Measurements from ENCODE around the gene CHCT1.

CHCT1 gene

DNA sequence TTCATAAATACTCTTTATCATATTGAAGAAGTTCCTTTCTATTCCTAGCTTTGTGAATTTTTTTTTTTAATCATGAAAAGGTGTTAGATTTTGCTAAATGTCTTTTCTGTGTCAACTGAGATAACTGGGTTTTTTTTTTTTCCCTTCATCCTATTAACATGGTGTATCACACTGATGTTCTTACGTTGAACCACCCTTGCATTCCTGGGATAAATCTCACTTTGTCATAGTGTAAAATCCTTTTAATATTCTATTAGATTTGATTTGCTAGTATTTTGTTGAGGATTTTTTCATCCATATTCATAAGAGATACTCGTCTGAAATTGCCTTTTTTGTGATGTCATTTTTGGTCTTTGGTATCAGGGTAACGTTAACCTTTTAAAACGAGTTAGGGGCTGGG lies 49.2 kb downstream of the CHCT1 start:
- TF ChIP-seq CTCF (IDR thresholded peaks at IDR 0.05; ENCODE audit: control extremely low read depth, extremely low read depth, low read depth, missing control alignments), result no peak
- ChIA-PET CTCF (no interaction called here), POLR2A (no interaction called here)
- no peak for DNase-seq (ENCODE audit: extremely low spot score)

- ChIA-PET CTCF (no interaction called here), POLR2A (no interaction called here)
- no peak for DNase-seq (ENCODE audit: extremely low spot score)
- TF ChIP-seq CTCF (IDR thresholded peaks at IDR 0.05; ENCODE audit: control extremely low read depth, extremely low read depth, low read depth, missing control alignments), result no peak
Observed at GRCh38 chr17:60472449-60472848, 50.2 kb downstream of the CHCT1 start.

GRCh38 chr17:60473788-60474187 lies 51.5 kb downstream of the CHCT1 start:
- DNase-seq (ENCODE audit: extremely low spot score), result no peak
- POLR2A ChIA-PET, result no interaction called here
- no peak for TF ChIP-seq CTCF (IDR thresholded peaks at IDR 0.05; ENCODE audit: control extremely low read depth, extremely low read depth, low read depth, missing control alignments)
- CTCF ChIA-PET, result interaction anchor here (1.0 to 1.6 kb wide), 2 partner anchors 12 to 50 kb away, joined by 3 read pairs; no protein-coding TSS in a partner anchor
